Tibial nerve (tissue), 3 donors: ENCODE results near the gene MEIS2.

ENCODE experiments used
- POLR2A ChIP-seq, 2 donors: fragments of 450-650 bp; IDR thresholded peaks; one replicate each; pipeline ENCODE4 v1.6.1; 2017; ENCODE audit warnings: antibody characterized with exemption in 2 of 2, mild to moderate bottlenecking in 2 of 2, moderate library complexity in 2 of 2
- TF ChIP-seq, protein P1 (sequence below), 5 experiments: fragments of 200-600 bp in 3 of 5; fragments of 450-650 bp in 2 of 5; sonication (generic) in 3 of 5; IDR thresholded peaks; one replicate each; pipeline ENCODE4 v1.5.1; 2016 to 2019; ENCODE audit warnings: antibody characterized with exemption in 5 of 5, mild to moderate bottlenecking in 3 of 5, moderate library complexity in 2 of 5

DNA sequence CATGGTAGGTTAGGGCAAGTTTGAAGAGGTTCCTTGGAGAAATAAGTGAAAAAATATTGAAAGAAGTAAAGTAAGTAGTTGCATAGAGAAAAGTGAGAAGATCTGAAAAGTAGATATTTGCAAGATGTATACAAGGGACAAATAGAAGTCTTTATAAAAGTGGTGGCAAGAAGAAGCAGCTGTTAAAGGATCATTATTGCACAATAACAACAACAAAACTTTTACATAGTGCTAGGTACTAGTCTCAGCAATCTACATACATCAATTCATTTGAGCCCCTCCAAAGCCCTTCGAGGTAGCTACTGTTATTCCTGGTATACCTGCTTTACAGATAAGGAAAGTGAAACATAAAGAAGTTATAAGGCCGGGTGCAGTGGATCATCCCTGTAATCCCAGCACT, 239.6 kb downstream of the MEIS2 start:
- TF ChIP-seq, protein P1, sequence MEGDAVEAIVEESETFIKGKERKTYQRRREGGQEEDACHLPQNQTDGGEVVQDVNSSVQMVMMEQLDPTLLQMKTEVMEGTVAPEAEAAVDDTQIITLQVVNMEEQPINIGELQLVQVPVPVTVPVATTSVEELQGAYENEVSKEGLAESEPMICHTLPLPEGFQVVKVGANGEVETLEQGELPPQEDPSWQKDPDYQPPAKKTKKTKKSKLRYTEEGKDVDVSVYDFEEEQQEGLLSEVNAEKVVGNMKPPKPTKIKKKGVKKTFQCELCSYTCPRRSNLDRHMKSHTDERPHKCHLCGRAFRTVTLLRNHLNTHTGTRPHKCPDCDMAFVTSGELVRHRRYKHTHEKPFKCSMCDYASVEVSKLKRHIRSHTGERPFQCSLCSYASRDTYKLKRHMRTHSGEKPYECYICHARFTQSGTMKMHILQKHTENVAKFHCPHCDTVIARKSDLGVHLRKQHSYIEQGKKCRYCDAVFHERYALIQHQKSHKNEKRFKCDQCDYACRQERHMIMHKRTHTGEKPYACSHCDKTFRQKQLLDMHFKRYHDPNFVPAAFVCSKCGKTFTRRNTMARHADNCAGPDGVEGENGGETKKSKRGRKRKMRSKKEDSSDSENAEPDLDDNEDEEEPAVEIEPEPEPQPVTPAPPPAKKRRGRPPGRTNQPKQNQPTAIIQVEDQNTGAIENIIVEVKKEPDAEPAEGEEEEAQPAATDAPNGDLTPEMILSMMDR (IDR thresholded peaks at IDR 0.05): no peak
- no peak for TF ChIP-seq POLR2A (IDR thresholded peaks at IDR 0.05)
